ENCODE data around the gene CCDC187. TPM values are rescaled to one million over a fixed set of nuclear protein-coding genes. Genes with fewer than 3 reads are reported as not detected.

CCDC187 gene
- total RNA-seq, 1 experiment from 2014 or later: 0.11 TPM

DNA sequence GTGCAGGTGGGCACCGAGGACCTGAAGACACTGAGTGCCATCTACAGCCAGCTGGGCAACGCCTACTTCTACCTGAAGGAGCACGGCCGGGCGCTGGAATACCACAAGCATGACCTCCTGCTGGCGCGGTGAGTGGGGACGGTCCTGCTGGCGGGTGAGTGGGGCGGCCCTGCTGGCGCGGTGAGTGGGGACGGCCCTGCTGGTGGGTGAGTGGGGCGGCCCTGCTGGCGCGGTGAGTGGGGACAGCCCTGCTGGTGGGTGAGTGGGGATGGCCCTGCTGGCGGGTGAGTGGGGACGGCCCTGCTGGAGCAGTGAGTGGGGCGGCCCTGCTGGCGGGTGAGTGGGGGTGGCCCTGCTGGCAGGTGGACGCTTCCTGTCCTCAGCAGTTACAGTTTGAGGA, 30.6 kb upstream of the CCDC187 start:
- DNase-seq: no peak
- H3K4me3 Mint-ChIP-seq (ENCODE audit: unreplicated experiment): no peak overlapping the region
- ChIA-PET POLR2A (interaction anchor here (0.8 kb wide), 1 partner anchor 65 kb away, joined by 12 read pairs; no protein-coding TSS in a partner anchor), CTCF (no interaction called here)
- H3K4me3 ChIP-seq (ENCODE audit: low read depth, low read length): no peak overlapping the region
- BruUV-seq (replicated peaks): no TSS peak
- intact Hi-C loops (cut with micrococcal nuclease; ENCODE audit: unreplicated experiment): no loop called here
- no peaks in the 10 kb centered on the region for H3K4me1 ChIP-seq
- no peaks in the 10 kb centered on the region for H3K27me3 ChIP-seq (replicated peaks; ENCODE audit: control insufficient read depth, insufficient read depth, low read length)
- H3K36me3 ChIP-seq (ENCODE audit: control insufficient read depth, insufficient read depth, low read length): no peaks in the 10 kb centered on the region; the same call in 1 of the 2 replicates
- no peaks in the 10 kb centered on the region for H3K9me3 Mint-ChIP-seq (ENCODE audit: unreplicated experiment)
- no peaks in the 10 kb centered on the region for H3K27me3 Mint-ChIP-seq (ENCODE audit: insufficient read depth, unreplicated experiment)
- H3K4me1 Mint-ChIP-seq (ENCODE audit: low read depth, unreplicated experiment): no peaks in the 10 kb centered on the region
- H3K36me3 Mint-ChIP-seq (ENCODE audit: insufficient read depth, unreplicated experiment): peaks cover 15% of the 10 kb centered on the region
- no peaks in the 10 kb centered on the region for H3K9me3 ChIP-seq
- TF ChIP-seq, protein P1, sequence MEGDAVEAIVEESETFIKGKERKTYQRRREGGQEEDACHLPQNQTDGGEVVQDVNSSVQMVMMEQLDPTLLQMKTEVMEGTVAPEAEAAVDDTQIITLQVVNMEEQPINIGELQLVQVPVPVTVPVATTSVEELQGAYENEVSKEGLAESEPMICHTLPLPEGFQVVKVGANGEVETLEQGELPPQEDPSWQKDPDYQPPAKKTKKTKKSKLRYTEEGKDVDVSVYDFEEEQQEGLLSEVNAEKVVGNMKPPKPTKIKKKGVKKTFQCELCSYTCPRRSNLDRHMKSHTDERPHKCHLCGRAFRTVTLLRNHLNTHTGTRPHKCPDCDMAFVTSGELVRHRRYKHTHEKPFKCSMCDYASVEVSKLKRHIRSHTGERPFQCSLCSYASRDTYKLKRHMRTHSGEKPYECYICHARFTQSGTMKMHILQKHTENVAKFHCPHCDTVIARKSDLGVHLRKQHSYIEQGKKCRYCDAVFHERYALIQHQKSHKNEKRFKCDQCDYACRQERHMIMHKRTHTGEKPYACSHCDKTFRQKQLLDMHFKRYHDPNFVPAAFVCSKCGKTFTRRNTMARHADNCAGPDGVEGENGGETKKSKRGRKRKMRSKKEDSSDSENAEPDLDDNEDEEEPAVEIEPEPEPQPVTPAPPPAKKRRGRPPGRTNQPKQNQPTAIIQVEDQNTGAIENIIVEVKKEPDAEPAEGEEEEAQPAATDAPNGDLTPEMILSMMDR (IDR thresholded peaks at IDR 0.05; ENCODE audit: insufficient read depth in 1 of 2, low read depth in 1 of 2, low read length in 1 of 2, severe bottlenecking in 1 of 2, unreplicated experiment in 1 of 2): no peak
- no peak overlapping the region for H3K27ac Mint-ChIP-seq (ENCODE audit: unreplicated experiment)

DNA sequence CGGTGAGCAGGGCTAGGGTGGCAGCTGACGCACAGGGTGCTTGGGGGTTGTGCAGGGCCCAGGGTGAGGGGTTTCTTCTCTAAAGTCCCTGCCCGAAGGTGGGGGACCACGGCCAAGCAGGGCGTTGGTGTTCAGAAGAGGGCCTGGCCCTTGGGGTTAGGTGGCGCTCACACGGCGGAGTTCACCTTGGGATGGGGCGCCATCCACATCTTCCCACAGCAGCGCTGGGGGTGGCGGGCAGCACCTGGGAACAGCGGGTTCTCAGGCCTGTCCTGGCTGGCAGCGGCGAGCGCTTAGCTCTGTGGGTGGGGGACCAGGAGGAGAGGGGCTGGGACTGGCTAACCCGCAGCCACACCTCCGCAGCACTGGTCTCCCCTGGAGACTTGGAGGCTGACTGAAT, 29.6 kb upstream of the CCDC187 start:
- H3K9me3 Mint-ChIP-seq (ENCODE audit: unreplicated experiment): no peaks in the 10 kb centered on the region
- H3K4me3 Mint-ChIP-seq (ENCODE audit: unreplicated experiment): no peak overlapping the region
- no peaks in the 10 kb centered on the region for H3K27me3 ChIP-seq (replicated peaks; ENCODE audit: control insufficient read depth, insufficient read depth, low read length)
- H3K4me1 Mint-ChIP-seq (ENCODE audit: low read depth, unreplicated experiment): peaks cover 6% of the 10 kb centered on the region
- no peak overlapping the region for H3K27ac Mint-ChIP-seq (ENCODE audit: unreplicated experiment)
- H3K4me1 ChIP-seq: peaks cover 8% of the 10 kb centered on the region
- ChIA-PET POLR2A (no interaction called here), CTCF (no interaction called here)
- intact Hi-C loops (cut with micrococcal nuclease; ENCODE audit: unreplicated experiment): no loop called here
- H3K27me3 Mint-ChIP-seq (ENCODE audit: insufficient read depth, unreplicated experiment): no peaks in the 10 kb centered on the region
- TF ChIP-seq, protein P1 (IDR thresholded peaks at IDR 0.05; ENCODE audit: insufficient read depth in 1 of 2, low read depth in 1 of 2, low read length in 1 of 2, severe bottlenecking in 1 of 2, unreplicated experiment in 1 of 2): no peak
- BruUV-seq (replicated peaks): no TSS peak
- no peak for DNase-seq
- H3K36me3 ChIP-seq (ENCODE audit: control insufficient read depth, insufficient read depth, low read length): no peaks in the 10 kb centered on the region; the same call in 1 of the 2 replicates
- H3K9me3 ChIP-seq: no peaks in the 10 kb centered on the region
- H3K4me3 ChIP-seq (ENCODE audit: low read depth, low read length): no peak overlapping the region
- H3K36me3 Mint-ChIP-seq (ENCODE audit: insufficient read depth, unreplicated experiment): peaks cover 18% of the 10 kb centered on the region

DNA sequence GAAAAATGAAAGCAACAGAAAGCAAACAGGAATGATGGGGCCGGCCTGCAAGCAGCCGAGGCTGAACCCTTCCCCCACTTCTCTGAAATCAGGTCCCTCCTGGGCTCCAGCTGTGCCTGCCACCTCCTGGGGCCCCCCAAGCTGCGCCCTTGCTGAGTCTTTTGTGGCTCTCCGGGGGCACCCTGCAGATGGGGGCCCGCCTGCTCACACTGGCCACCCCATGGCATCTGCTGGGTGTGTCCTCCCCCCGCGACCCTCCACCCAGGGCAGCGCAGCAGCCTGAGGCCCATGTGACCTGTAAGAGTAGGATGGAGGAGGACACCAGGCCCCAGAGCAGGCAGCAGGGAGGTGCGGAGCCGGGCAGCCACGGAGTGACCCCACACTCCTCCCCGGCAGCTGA, 29.2 kb upstream of the CCDC187 start:
- Mint-ChIP-seq H3K4me3 (ENCODE audit: unreplicated experiment) (no peak overlapping the region), H3K9me3 (ENCODE audit: unreplicated experiment) (no peaks in the 10 kb centered on the region), H3K4me1 (ENCODE audit: low read depth, unreplicated experiment) (peaks cover 6% of the 10 kb centered on the region), H3K27ac (ENCODE audit: unreplicated experiment) (no peak overlapping the region), H3K36me3 (ENCODE audit: insufficient read depth, unreplicated experiment) (peaks cover 18% of the 10 kb centered on the region), H3K27me3 (ENCODE audit: insufficient read depth, unreplicated experiment) (no peaks in the 10 kb centered on the region)
- Histone ChIP-seq H3K27me3 (replicated peaks; ENCODE audit: control insufficient read depth, insufficient read depth, low read length) (no peaks in the 10 kb centered on the region), H3K9me3 (no peaks in the 10 kb centered on the region), H3K36me3 (ENCODE audit: control insufficient read depth, insufficient read depth, low read length) (no peaks in the 10 kb centered on the region; the same call in 1 of the 2 replicates), H3K4me1 (peaks cover 13% of the 10 kb centered on the region), H3K4me3 (ENCODE audit: low read depth, low read length) (no peak overlapping the region)
- ChIA-PET POLR2A (no interaction called here), CTCF (no interaction called here)
- TF ChIP-seq, protein P1 (IDR thresholded peaks at IDR 0.05; ENCODE audit: insufficient read depth in 1 of 2, low read depth in 1 of 2, low read length in 1 of 2, severe bottlenecking in 1 of 2, unreplicated experiment in 1 of 2): no peak
- no peak for DNase-seq
- intact Hi-C loops (cut with micrococcal nuclease; ENCODE audit: unreplicated experiment): no loop called here
- BruUV-seq (replicated peaks): no TSS peak
